Lower leg skin (tissue), 3 donors: ENCODE results near the gene ARHGAP8.

ENCODE experiments used
- CTCF ChIP-seq, 3 donors: fragments of 450-650 bp; IDR thresholded peaks; one replicate each; pipeline ENCODE4 v1.5.1; 2016; ENCODE audit warnings: antibody characterized with exemption in 3 of 3, mild to moderate bottlenecking in 3 of 3, moderate library complexity in 2 of 3
- POLR2A ChIP-seq, 2 donors: fragments of 450-650 bp; IDR thresholded peaks; one replicate each; pipeline ENCODE4 v1.6.1; 2016 to 2017; ENCODE audit warnings: antibody characterized with exemption in 2 of 2, mild to moderate bottlenecking in 1 of 2, moderate library complexity in 1 of 2

GRCh38 chr22:44839061-44839460, 86.7 kb downstream of the ARHGAP8 start:
- TF ChIP-seq POLR2A (IDR thresholded peaks at IDR 0.05) (no peak), CTCF (IDR thresholded peaks at IDR 0.05) (no peak)
